ENCODE measurements around the gene IL17RB. TPM values are rescaled to one million over a fixed set of nuclear protein-coding genes. Genes with fewer than 3 reads are reported as not detected.

The IL17RB gene
- total RNA-seq, 4 donors from 2014 or later: 0.52 to 0.83 (median 0.63) TPM; not detected in 1

GRCh38 chr3:53862241-53862640, 15.9 kb downstream of the IL17RB start:
- intact Hi-C loops (cut with DNase I): no loop called here
- Histone ChIP-seq H3K4me1 (no peaks in the 10 kb centered on the region), H3K36me3 (peaks cover 19 to 85% (median 66%) of the 10 kb centered on the region in 4 donors)

GRCh38 chr3:53863145-53863544, 16.8 kb downstream of the IL17RB start:
- intact Hi-C loops (cut with DNase I): no loop called here
- Histone ChIP-seq H3K27ac (replicated peaks in 1 of 4) (no peak overlapping the region), H3K36me3 (peaks cover 19 to 94% (median 75%) of the 10 kb centered on the region in 4 donors), H3K4me1 (no peaks in the 10 kb centered on the region), H3K27me3 (no peaks in the 10 kb centered on the region), H3K4me3 (no peak overlapping the region), H3K9me3 (no peaks in the 10 kb centered on the region)
- DNase-seq (ENCODE audit: extremely low spot score): no peak
- WGBS: 75% methylated on average over 1 of the region's 1 CpG
- no peak for TF ChIP-seq CTCF (IDR thresholded peaks at IDR 0.05)
- TF ChIP-seq POLR2AphosphoS5 (IDR thresholded peaks at IDR 0.05): no peak
- TF ChIP-seq EP300 (IDR thresholded peaks at IDR 0.05): no peak
- no peak for TF ChIP-seq POLR2A (IDR thresholded peaks at IDR 0.05; ENCODE audit: low read depth)

More at GRCh38 chr3:53862241-53862640, 15.9 kb downstream of the IL17RB start:
- DNase-seq (ENCODE audit: extremely low spot score): no peak
- 96% methylated on average over 3 of the region's 3 CpGs for WGBS
- Histone ChIP-seq H3K27ac (replicated peaks in 1 of 4) (no peak overlapping the region), H3K27me3 (no peaks in the 10 kb centered on the region), H3K4me3 (no peak overlapping the region), H3K9me3 (no peaks in the 10 kb centered on the region)
- no peak for TF ChIP-seq POLR2AphosphoS5 (IDR thresholded peaks at IDR 0.05)
- TF ChIP-seq CTCF (IDR thresholded peaks at IDR 0.05): no peak
- TF ChIP-seq POLR2A (IDR thresholded peaks at IDR 0.05; ENCODE audit: low read depth): no peak
- no peak for TF ChIP-seq EP300 (IDR thresholded peaks at IDR 0.05)

GRCh38 chr3:53865732-53866499, 19.5 kb downstream of the IL17RB start:
- WGBS: 89% methylated on average over 5 of the region's 5 CpGs

GRCh38 chr3:53880396-53881345, 34.3 kb downstream of the IL17RB start:
- Histone ChIP-seq H3K36me3 (peaks cover 41 to 68% (median 61%) of the 10 kb centered on the region in 4 donors), H3K27ac (replicated peaks in 1 of 4) (peak overlapping the region in 2 of 4 donors; percentile 84 to 87), H3K4me1 (peaks cover 13 to 19% (median 17%) of the 10 kb centered on the region in 4 donors), H3K9me3 (no peaks in the 10 kb centered on the region), H3K27me3 (no peaks in the 10 kb centered on the region), H3K4me3 (peak overlapping the region; percentile 68 to 97 (median 89))
- 57% methylated on average over 9 of the region's 10 CpGs for WGBS
- TF ChIP-seq EP300 (IDR thresholded peaks at IDR 0.05) (no peak), POLR2AphosphoS5 (IDR thresholded peaks at IDR 0.05) (no peak), CTCF (IDR thresholded peaks at IDR 0.05) (no peak), POLR2A (IDR thresholded peaks at IDR 0.05; ENCODE audit: low read depth) (no peak)
- DNase-seq (ENCODE audit: extremely low spot score): no peak
- intact Hi-C loops (cut with DNase I): no loop called here

More at GRCh38 chr3:53865732-53866499, 19.5 kb downstream of the IL17RB start:
- Histone ChIP-seq H3K4me1 (no peaks in the 10 kb centered on the region), H3K27ac (replicated peaks in 1 of 4) (no peak overlapping the region), H3K9me3 (no peaks in the 10 kb centered on the region), H3K27me3 (no peaks in the 10 kb centered on the region), H3K4me3 (no peak overlapping the region), H3K36me3 (peaks cover 43 to 98% (median 95%) of the 10 kb centered on the region in 4 donors)
- intact Hi-C loops (cut with DNase I): no loop called here
- DNase-seq (ENCODE audit: extremely low spot score): no peak
- TF ChIP-seq POLR2AphosphoS5 (IDR thresholded peaks at IDR 0.05): no peak
- no peak for TF ChIP-seq EP300 (IDR thresholded peaks at IDR 0.05)
